ENCODE results near the gene OLFM1.

OLFM1 gene

GRCh38 chr9:135102331-135102730 is 14.9 kb downstream of the OLFM1 start:
- Histone ChIP-seq H3K14ac (ENCODE audit: low read length in 2 of 2) (no peak overlapping the region), H4K8ac (ENCODE audit: low read length) (no peak overlapping the region), H3K4me3 (ENCODE audit: insufficient read depth in 1 of 2, low read depth in 1 of 2, low read length in 2 of 2) (no peak overlapping the region), H4K91ac (ENCODE audit: low read length) (no peak overlapping the region), H3K27me3 (ENCODE audit: control insufficient read depth in 1 of 2, insufficient read depth in 1 of 2, low read length in 2 of 2) (peaks cover 0 to 11% of the 10 kb centered on the region in 2 experiments), H2AFZ (ENCODE audit: low read depth, low read length) (no peak overlapping the region), H3K36me3 (ENCODE audit: control insufficient read depth in 1 of 2, insufficient read depth in 2 of 2, low read depth in 1 of 2, low read length in 2 of 2) (no peaks in the 10 kb centered on the region), H3K4me2 (ENCODE audit: low read length, poor library complexity, severe bottlenecking) (no peak overlapping the region), H3K27ac (ENCODE audit: low read length, poor library complexity, severe bottlenecking) (no peak overlapping the region), H3K23ac (ENCODE audit: low read length in 2 of 2) (no peak overlapping the region), H2BK5ac (ENCODE audit: low read depth, low read length, poor library complexity, severe bottlenecking) (no peak overlapping the region), H2BK120ac (ENCODE audit: low read depth, low read length) (no peak overlapping the region), H2BK15ac (ENCODE audit: low read depth, poor library complexity, severe bottlenecking) (no peak overlapping the region), H3K9ac (ENCODE audit: low read length) (no peak overlapping the region), H3K4me1 (ENCODE audit: control insufficient read depth, insufficient read depth, low read depth, low read length) (no peaks in the 10 kb centered on the region), H3K4ac (ENCODE audit: low read depth in 1 of 2, low read length in 2 of 2) (no peak overlapping the region), H3K9me3 (ENCODE audit: control insufficient read depth, low read length) (no peaks in the 10 kb centered on the region), H3K18ac (ENCODE audit: low read depth in 1 of 2, low read length in 2 of 2) (no peak overlapping the region), H2AK5ac (ENCODE audit: low read length, severe bottlenecking) (no peak overlapping the region), H2BK12ac (ENCODE audit: low read length in 2 of 2) (no peak overlapping the region), H3K79me1 (replicated peaks; ENCODE audit: low read length, poor library complexity, severe bottlenecking) (no peaks in the 10 kb centered on the region)
- no peak for DNase-seq
- WGBS = 92% methylated on average over 12 of the region's 12 CpGs

- Histone ChIP-seq H3K18ac (ENCODE audit: low read depth in 1 of 2, low read length in 2 of 2) (no peak overlapping the region), H4K91ac (ENCODE audit: low read length) (no peak overlapping the region), H3K4me1 (ENCODE audit: control insufficient read depth, insufficient read depth, low read depth, low read length) (no peaks in the 10 kb centered on the region), H3K4me2 (ENCODE audit: low read length, poor library complexity, severe bottlenecking) (no peak overlapping the region), H3K4me3 (ENCODE audit: insufficient read depth in 1 of 2, low read depth in 1 of 2, low read length in 2 of 2) (no peak overlapping the region), H3K9ac (ENCODE audit: low read length) (no peak overlapping the region), H3K27ac (ENCODE audit: low read length, poor library complexity, severe bottlenecking) (no peak overlapping the region), H3K79me1 (replicated peaks; ENCODE audit: low read length, poor library complexity, severe bottlenecking) (no peaks in the 10 kb centered on the region), H3K14ac (ENCODE audit: low read length in 2 of 2) (no peak overlapping the region), H3K36me3 (ENCODE audit: control insufficient read depth in 1 of 2, insufficient read depth in 2 of 2, low read depth in 1 of 2, low read length in 2 of 2) (no peaks in the 10 kb centered on the region), H2AK5ac (ENCODE audit: low read length, severe bottlenecking) (no peak overlapping the region), H2BK120ac (ENCODE audit: low read depth, low read length) (no peak overlapping the region), H2AFZ (ENCODE audit: low read depth, low read length) (no peak overlapping the region), H3K23ac (ENCODE audit: low read length in 2 of 2) (no peak overlapping the region), H3K4ac (ENCODE audit: low read depth in 1 of 2, low read length in 2 of 2) (no peak overlapping the region), H2BK5ac (ENCODE audit: low read depth, low read length, poor library complexity, severe bottlenecking) (no peak overlapping the region), H2BK15ac (ENCODE audit: low read depth, poor library complexity, severe bottlenecking) (no peak overlapping the region), H4K8ac (ENCODE audit: low read length) (no peak overlapping the region), H3K9me3 (ENCODE audit: control insufficient read depth, low read length) (no peaks in the 10 kb centered on the region), H3K27me3 (ENCODE audit: control insufficient read depth in 1 of 2, insufficient read depth in 1 of 2, low read length in 2 of 2) (peaks cover 0 to 11% of the 10 kb centered on the region in 2 experiments), H2BK12ac (ENCODE audit: low read length in 2 of 2) (no peak overlapping the region)
- 70% methylated on average over 9 of the region's 9 CpGs for WGBS
- DNase-seq = no peak
Observed at GRCh38 chr9:135103001-135103446, 15.6 kb downstream of the OLFM1 start.

DNA sequence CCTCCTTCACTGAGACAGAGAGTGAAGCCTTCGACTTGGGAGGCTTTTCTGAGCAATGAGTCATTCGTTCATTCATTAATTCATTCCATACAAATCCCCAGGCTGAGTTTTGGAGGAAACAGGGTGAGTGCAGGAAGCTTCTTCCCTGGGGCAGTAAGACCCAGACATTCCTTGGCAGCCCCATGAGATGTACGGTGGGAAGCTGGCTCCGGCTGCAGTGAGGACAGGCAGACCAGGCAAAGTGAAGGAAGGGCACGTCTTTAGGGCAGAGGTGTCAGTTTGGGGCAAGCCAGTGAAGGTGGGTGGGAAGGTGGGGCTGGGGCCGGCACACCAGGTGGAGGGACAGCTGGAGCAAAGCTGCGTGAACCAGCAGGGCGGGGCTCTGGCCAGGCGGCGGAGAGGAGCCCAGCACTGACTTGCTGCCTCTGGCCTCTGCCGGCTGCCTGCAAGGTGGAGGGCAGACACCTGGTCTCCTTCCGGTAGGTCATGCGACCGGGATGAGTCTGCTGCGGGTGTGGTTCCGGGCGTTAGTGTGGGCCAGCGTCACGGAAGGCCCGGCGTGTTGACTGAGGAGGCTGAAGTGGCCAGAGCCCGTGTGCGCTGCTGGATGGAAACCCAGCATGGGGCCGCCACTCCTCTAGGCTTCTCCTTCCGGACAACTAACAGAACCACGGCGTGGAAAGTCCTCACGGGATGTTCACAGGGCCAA is 16.6 kb downstream of the OLFM1 start:
- H4K8ac ChIP-seq (ENCODE audit: low read length) = no peak overlapping the region
- H3K18ac ChIP-seq (ENCODE audit: low read depth in 1 of 2, low read length in 2 of 2) = no peak overlapping the region
- no peaks in the 10 kb centered on the region for H3K36me3 ChIP-seq (ENCODE audit: control insufficient read depth in 1 of 2, insufficient read depth in 2 of 2, low read depth in 1 of 2, low read length in 2 of 2)
- no peak overlapping the region for H3K9ac ChIP-seq (ENCODE audit: low read length)
- H2AFZ ChIP-seq (ENCODE audit: low read depth, low read length) = no peak overlapping the region
- H2BK12ac ChIP-seq (ENCODE audit: low read length in 2 of 2) = no peak overlapping the region
- H2BK5ac ChIP-seq (ENCODE audit: low read depth, low read length, poor library complexity, severe bottlenecking) = no peak overlapping the region
- H3K4me2 ChIP-seq (ENCODE audit: low read length, poor library complexity, severe bottlenecking) = no peak overlapping the region
- DNase-seq = no peak
- H3K4me3 ChIP-seq (ENCODE audit: insufficient read depth in 1 of 2, low read depth in 1 of 2, low read length in 2 of 2) = no peak overlapping the region
- H3K27me3 ChIP-seq (ENCODE audit: control insufficient read depth in 1 of 2, insufficient read depth in 1 of 2, low read length in 2 of 2) = peaks cover 0 to 11% of the 10 kb centered on the region in 2 experiments
- no peak overlapping the region for H2BK15ac ChIP-seq (ENCODE audit: low read depth, poor library complexity, severe bottlenecking)
- no peak overlapping the region for H3K23ac ChIP-seq (ENCODE audit: low read length in 2 of 2)
- no peak overlapping the region for H4K91ac ChIP-seq (ENCODE audit: low read length)
- H2AK5ac ChIP-seq (ENCODE audit: low read length, severe bottlenecking) = no peak overlapping the region
- no peak overlapping the region for H3K27ac ChIP-seq (ENCODE audit: low read length, poor library complexity, severe bottlenecking)
- no peak overlapping the region for H2BK120ac ChIP-seq (ENCODE audit: low read depth, low read length)
- 86% methylated on average over 27 of the region's 28 CpGs for WGBS
- no peak overlapping the region for H3K14ac ChIP-seq (ENCODE audit: low read length in 2 of 2)
- no peaks in the 10 kb centered on the region for H3K4me1 ChIP-seq (ENCODE audit: control insufficient read depth, insufficient read depth, low read depth, low read length)
- H3K79me1 ChIP-seq (replicated peaks; ENCODE audit: low read length, poor library complexity, severe bottlenecking) = no peaks in the 10 kb centered on the region
- H3K4ac ChIP-seq (ENCODE audit: low read depth in 1 of 2, low read length in 2 of 2) = no peak overlapping the region
- H3K9me3 ChIP-seq (ENCODE audit: control insufficient read depth, low read length) = no peaks in the 10 kb centered on the region

DNA sequence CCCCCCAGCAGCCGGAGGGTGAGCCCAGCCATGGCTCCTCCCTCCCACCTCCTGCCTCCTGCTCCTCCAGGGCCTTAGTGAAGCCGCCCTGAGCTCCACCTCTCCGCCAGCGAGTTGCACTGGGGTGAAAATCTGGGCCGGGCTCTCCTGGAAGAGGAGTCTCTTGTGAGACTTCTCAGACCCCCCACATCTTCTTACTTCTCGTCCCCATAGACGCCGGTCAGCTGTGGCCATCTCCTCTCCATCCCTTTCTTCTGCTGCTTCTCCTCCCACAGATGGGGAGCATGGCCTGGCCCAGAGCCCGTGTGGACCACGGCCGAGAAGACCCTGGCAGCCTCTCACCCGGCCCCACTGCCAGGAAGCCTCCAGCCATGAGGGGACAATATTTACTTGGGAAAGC is 17.3 kb downstream of the OLFM1 start:
- no peaks in the 10 kb centered on the region for H3K79me1 ChIP-seq (replicated peaks; ENCODE audit: low read length, poor library complexity, severe bottlenecking)
- 85% methylated on average over 12 of the region's 12 CpGs for WGBS
- no peak overlapping the region for H3K9ac ChIP-seq (ENCODE audit: low read length)

More for the DNA sequence above, 17.3 kb downstream of the OLFM1 start:
- Histone ChIP-seq H2BK15ac (ENCODE audit: low read depth, poor library complexity, severe bottlenecking) (no peak overlapping the region), H3K27me3 (ENCODE audit: control insufficient read depth in 1 of 2, insufficient read depth in 1 of 2, low read length in 2 of 2) (peaks cover 0 to 11% of the 10 kb centered on the region in 2 experiments), H2BK12ac (ENCODE audit: low read length in 2 of 2) (no peak overlapping the region), H2BK5ac (ENCODE audit: low read depth, low read length, poor library complexity, severe bottlenecking) (no peak overlapping the region), H2AK5ac (ENCODE audit: low read length, severe bottlenecking) (no peak overlapping the region), H3K36me3 (ENCODE audit: control insufficient read depth in 1 of 2, insufficient read depth in 2 of 2, low read depth in 1 of 2, low read length in 2 of 2) (no peaks in the 10 kb centered on the region), H3K23ac (ENCODE audit: low read length in 2 of 2) (no peak overlapping the region), H3K4me2 (ENCODE audit: low read length, poor library complexity, severe bottlenecking) (no peak overlapping the region), H4K91ac (ENCODE audit: low read length) (no peak overlapping the region), H3K4ac (ENCODE audit: low read depth in 1 of 2, low read length in 2 of 2) (no peak overlapping the region), H4K8ac (ENCODE audit: low read length) (no peak overlapping the region), H3K4me1 (ENCODE audit: control insufficient read depth, insufficient read depth, low read depth, low read length) (no peaks in the 10 kb centered on the region), H3K9me3 (ENCODE audit: control insufficient read depth, low read length) (no peaks in the 10 kb centered on the region), H3K14ac (ENCODE audit: low read length in 2 of 2) (no peak overlapping the region), H3K4me3 (ENCODE audit: insufficient read depth in 1 of 2, low read depth in 1 of 2, low read length in 2 of 2) (no peak overlapping the region), H2AFZ (ENCODE audit: low read depth, low read length) (no peak overlapping the region), H3K18ac (ENCODE audit: low read depth in 1 of 2, low read length in 2 of 2) (no peak overlapping the region), H2BK120ac (ENCODE audit: low read depth, low read length) (no peak overlapping the region), H3K27ac (ENCODE audit: low read length, poor library complexity, severe bottlenecking) (no peak overlapping the region)
- no peak for DNase-seq

All from mesenchymal stem cell (in vitro differentiated cells and primary cell).